ENCODE data around the gene LHFPL3. TPM values are rescaled to one million over a fixed set of nuclear protein-coding genes. Genes with fewer than 3 reads are reported as not detected.

The LHFPL3 gene
- polyA plus RNA-seq, 2 of the 4 experiments (the other 2 are of a cell fraction): not detected

GRCh38 chr7:104625956-104626355 is 297.6 kb downstream of the LHFPL3 start:
- no peaks in the 10 kb centered on the region for H3K4me1 ChIP-seq
- TF ChIP-seq RARB (CRISPR knock-in tag; IDR thresholded peaks at IDR 0.05): no peak
- TF ChIP-seq HDAC2 (IDR thresholded peaks at IDR 0.05): no peak
- TF ChIP-seq EHMT2 (IDR thresholded peaks at IDR 0.05; ENCODE audit: low read depth): no peak
- no peak for TF ChIP-seq CHD4 (IDR thresholded peaks at IDR 0.05; ENCODE audit: borderline replicate concordance)
- TF ChIP-seq TP53 (CRISPR knock-in tag; IDR thresholded peaks at IDR 0.05): no peak
- no peak for TF ChIP-seq FOXS1 (CRISPR knock-in tag; IDR thresholded peaks at IDR 0.05)
- TF ChIP-seq REST (IDR thresholded peaks at IDR 0.05): no peak
- no peak for TF ChIP-seq E2F6 (IDR thresholded peaks at IDR 0.05; ENCODE audit: borderline replicate concordance, low read depth)
- ChIA-PET CTCF (no interaction called here), POLR2A (no interaction called here)
- no peaks in the 10 kb centered on the region for H3K9me3 ChIP-seq
- DNase-seq (ENCODE audit: low read depth in 1 of 2, low spot score in 1 of 2) (no peak), ATAC-seq (no peak), FAIRE-seq (no peak)
- H3K4me3 ChIP-seq: no peak overlapping the region
- no peak overlapping the region for H3K27ac ChIP-seq
- H3K4me2 ChIP-seq: no peak overlapping the region

- ChIA-PET POLR2A (no interaction called here), CTCF (no interaction called here)
- peak; percentile 90 for TF ChIP-seq REST (IDR thresholded peaks at IDR 0.05)
- no peak for TF ChIP-seq KDM5A (IDR thresholded peaks at IDR 0.05)
- DNase-seq (ENCODE audit: low read depth in 1 of 2, low spot score in 1 of 2): no peak
- no peaks in the 10 kb centered on the region for H3K4me1 ChIP-seq
- no peak overlapping the region for H3K4me3 ChIP-seq
- no peaks in the 10 kb centered on the region for H3K9me3 ChIP-seq
- no peak for FAIRE-seq
- ATAC-seq: no peak
- 8% methylated on average over 2 of the region's 2 CpGs for WGBS (ENCODE audit: missing lambda C conversion rate)
- H3K4me2 ChIP-seq: no peak overlapping the region
- no peak overlapping the region for H3K27ac ChIP-seq
Measured at GRCh38 chr7:104627516-104627915, 299.1 kb downstream of the LHFPL3 start.

GRCh38 chr7:104628017-104628416 is 299.6 kb downstream of the LHFPL3 start:
- CTCF ChIA-PET: no interaction called here
- no peak for FAIRE-seq
- POLR2A ChIA-PET: no interaction called here
- TF ChIP-seq RNF2 (IDR thresholded peaks at IDR 0.05; ENCODE audit: borderline replicate concordance, low read depth) (no peak), CEBPB (IDR thresholded peaks at IDR 0.05) (no peak), USF2 (IDR thresholded peaks at IDR 0.05) (no peak), EHMT2 (IDR thresholded peaks at IDR 0.05; ENCODE audit: low read depth) (no peak), CHD2 (IDR thresholded peaks at IDR 0.05; ENCODE audit: low read length, partially characterized antibody) (no peak), ZFP36 (IDR thresholded peaks at IDR 0.05; ENCODE audit: borderline replicate concordance, partially characterized antibody) (no peak), BHLHE40 (IDR thresholded peaks at IDR 0.05; ENCODE audit: low read depth, low read length) (no peak), RCOR1 (IDR thresholded peaks at IDR 0.05; ENCODE audit: low read depth, low read length) (no peak), FOXS1 (CRISPR knock-in tag; IDR thresholded peaks at IDR 0.05) (no peak), MYC (IDR thresholded peaks at IDR 0.05; ENCODE audit: borderline replicate concordance, low read length) (no peak), HOXA7 (CRISPR knock-in tag; IDR thresholded peaks at IDR 0.05) (no peak), ZC3H11A (IDR thresholded peaks at IDR 0.05) (no peak), ATOH8 (CRISPR knock-in tag; IDR thresholded peaks at IDR 0.05; ENCODE audit: low read depth) (no peak), ZSCAN20 (CRISPR knock-in tag; IDR thresholded peaks at IDR 0.05) (no peak), JUN (IDR thresholded peaks at IDR 0.05) (no peak), NPAS2 (CRISPR knock-in tag; IDR thresholded peaks at IDR 0.05; ENCODE audit: borderline replicate concordance) (no peak)

More at GRCh38 chr7:104628017-104628416, 299.6 kb downstream of the LHFPL3 start:
- H3K4me2 ChIP-seq: no peak overlapping the region
- no peak for ATAC-seq
- 0% methylated on average over 1 of the region's 1 CpG for WGBS (ENCODE audit: missing lambda C conversion rate)
- no peaks in the 10 kb centered on the region for H3K9me3 ChIP-seq
- no peaks in the 10 kb centered on the region for H3K4me1 ChIP-seq
- H3K27ac ChIP-seq: no peak overlapping the region
- H3K4me3 ChIP-seq: no peak overlapping the region
- DNase-seq (ENCODE audit: low read depth in 1 of 2, low spot score in 1 of 2): no peak
